K562 (cell line): ENCODE results near the gene NCOA3. TPM values are rescaled to one million over a fixed set of nuclear protein-coding genes. Genes with fewer than 3 reads are reported as not detected.

ENCODE experiments used
- BRD9 ChIP-seq: fragments of 450-650 bp; IDR thresholded peaks from 2 replicates; pipeline ENCODE4 v1.6.1; 2018; ENCODE audit warnings: low read depth; ENCODE audit not compliant: partially characterized antibody
- CEBPB ChIP-seq: fragments of 450-650 bp; IDR thresholded peaks from 2 replicates; pipeline ENCODE4 v1.6.1; 2016; ENCODE audit warnings: missing genetic modification characterization, missing compliant biosample characterization
- DACH1 ChIP-seq: fragments of 450-650 bp; IDR thresholded peaks from 2 replicates; pipeline ENCODE4 v1.6.1; 2018; ENCODE audit not compliant: partially characterized antibody
- ETS2 ChIP-seq: IDR thresholded peaks from 2 replicates; pipeline ENCODE4 v1.6.1; 2016; ENCODE audit warnings: borderline replicate concordance, missing genetic modification characterization, mild to moderate bottlenecking, moderate library complexity, missing compliant biosample characterization; ENCODE audit not compliant: poor library complexity, severe bottlenecking
- MAFK ChIP-seq: IDR thresholded peaks from 2 replicates; pipeline ENCODE4 v1.6.1; 2011; ENCODE audit warnings: low read length, improper control_type of control experiment
- MGA ChIP-seq: fragments of 450-650 bp; IDR thresholded peaks from 2 replicates; pipeline ENCODE4 v1.6.1; 2016; ENCODE audit warnings: mild to moderate bottlenecking, moderate library complexity
- MTA3 ChIP-seq: fragments of 450-650 bp; formaldehyde crosslinking; IDR thresholded peaks from 2 replicates; pipeline ENCODE4 v1.6.1; 2017; ENCODE audit warnings: mild to moderate bottlenecking, borderline replicate concordance
- TCF3 ChIP-seq: sonication (generic); formaldehyde crosslinking; IDR thresholded peaks from 2 replicates; pipeline ENCODE4 v1.4.0; 2020; ENCODE audit warnings: mild to moderate bottlenecking, missing genetic modification reagents
- TEAD4 ChIP-seq, 2 experiments: sonication (generic) in 1 of 2; formaldehyde crosslinking in 1 of 2; IDR thresholded peaks; 2 replicates each; pipeline versions ENCODE4 v1.6.1 to v1.8.0; 2012 to 2022; ENCODE audit warnings: borderline replicate concordance in 1 of 2, inconsistent platforms in 1 of 2, low read length in 1 of 2, mild to moderate bottlenecking in 1 of 2, missing genetic modification reagents in 1 of 2
- U2AF1 ChIP-seq: fragments of 200-400 bp; formaldehyde crosslinking; optimal IDR thresholded peaks from 2 replicates; pipeline ENCODE3; 2017; ENCODE audit warnings: mild to moderate bottlenecking, low read depth, low read length, moderate library complexity
- ZFP91 ChIP-seq: sonication (generic); formaldehyde crosslinking; IDR thresholded peaks from 2 replicates; pipeline ENCODE4 v1.8.0; 2022; ENCODE audit warnings: mild to moderate bottlenecking, missing genetic modification reagents
- ZKSCAN8 ChIP-seq: fragments of 200-800 bp; sonication (Bioruptor generic); IDR thresholded peaks from 2 replicates; pipeline ENCODE4 v1.6.1; 2016; ENCODE audit warnings: missing genetic modification characterization, missing compliant biosample characterization
- ZNF311 ChIP-seq: fragments of 250-450 bp; sonication (Bioruptor Pico); IDR thresholded peaks from 2 replicates; pipeline ENCODE4 v1.4.0; 2020; ENCODE audit warnings: mild to moderate bottlenecking, moderate library complexity
- ZNF766 ChIP-seq: fragments of 200-800 bp; sonication (Bioruptor generic); conservative IDR thresholded peaks from 2 replicates; pipeline ENCODE4 v1.6.1; 2016; ENCODE audit warnings: missing genetic modification characterization, missing compliant biosample characterization
- ZNF830 ChIP-seq: fragments of 250-450 bp; sonication (Bioruptor Pico); IDR thresholded peaks from 2 replicates; pipeline ENCODE4 v1.5.0; 2021; ENCODE audit warnings: mild to moderate bottlenecking
- polyA plus RNA-seq, 8 experiments: library from polyadenylated mRNA; depleted of rRNA in 4 of 8; stranded (reverse) in 5 of 8; unstranded in 3 of 8; fragments of >200 nt; fragmentation: Nextera tagmentation in 2 of 8; fragmentation: Illumina TruSeq in 1 of 8; extraction: Ambion mirVana in 2 of 8; extraction: Trizol in 1 of 8; gene quantifications; 2 replicates each; pipeline versions ENCODE4 v1.2.1 to v1.2.3, GENCODE V29; 2011 to 2014; ENCODE audit warnings: inconsistent platforms in 1 of 8, missing spikeins in 1 of 8
- total RNA-seq, 7 experiments: library from RNA; depleted of rRNA in 6 of 7; stranded (reverse); fragments of >200 nt in 6 of 7; fragmentation: Illumina TruSeq in 2 of 7; extraction: Trizol in 2 of 7; gene quantifications; 2 replicates each; pipeline versions ENCODE4 v1.2.1 to v1.2.3, GENCODE V29; 2011 to 2021; ENCODE audit warnings: low replicate concordance in 1 of 7

NCOA3 gene
- total and polyA plus RNA-seq, 9 of the 15 experiments (the other 6 are each of a cell fraction or from before 2014, with no cell fraction given): 3.2 to 24.3 (median 14.4) TPM

- TF ChIP-seq MGA: peak; percentile 41
- TF ChIP-seq DACH1: peak; percentile 81
- TF ChIP-seq MAFK: no peak
- TF ChIP-seq TCF3: peak; percentile 57
- TF ChIP-seq ETS2 (tag): no peak
- peak; percentile 38; the same call in 1 of the 2 replicates for TF ChIP-seq TEAD4 (IDR thresholded peaks at IDR 0.05; ENCODE audit: low read length)
- TF ChIP-seq TEAD4 (CRISPR knock-in tag; IDR thresholded peaks at IDR 0.05; ENCODE audit: borderline replicate concordance): no peak
- 0 out of 2 replicates have a peak, but pooled peaks have one; percentile 36 for TF ChIP-seq ZKSCAN8 (CRISPR knock-in tag)
- TF ChIP-seq U2AF1: no peak
- TF ChIP-seq MTA3: 0 out of 2 replicates have a peak, but pooled peaks have one; percentile 28
- TF ChIP-seq ZFP91 (CRISPR knock-in tag): peak; percentile 86
- TF ChIP-seq ZNF830 (CRISPR knock-in tag): no peak
- peak; percentile 44; the same call in 1 of the 2 replicates for TF ChIP-seq CEBPB (tag)
- peak; percentile 78 for TF ChIP-seq ZNF766
- no peak for TF ChIP-seq ZNF311 (CRISPR knock-in tag)
- peak; percentile 17 for TF ChIP-seq BRD9
Measured at GRCh38 chr20:47600967-47601547, 99.4 kb downstream of the NCOA3 start (continued).
